A549 treated with RU486 at 1 μM for 4 hours (cell line): ENCODE results near the gene ACY1. TPM values are rescaled to one million over a fixed set of nuclear protein-coding genes. Genes with fewer than 3 reads are reported as not detected.

Experiments
- total RNA-seq: library from RNA; stranded (reverse); fragments of 200-300 nt; extraction: Qiagen RNA extraction; gene quantifications from 5 replicates; pipeline ENCODE4 v1.2.3, GENCODE V29; 2022; ENCODE audit warnings: low read depth

Gene ACY1
- 19.4 to 26.7 TPM (median 23.6 TPM) in 5 replicates for total RNA-seq

DNA sequence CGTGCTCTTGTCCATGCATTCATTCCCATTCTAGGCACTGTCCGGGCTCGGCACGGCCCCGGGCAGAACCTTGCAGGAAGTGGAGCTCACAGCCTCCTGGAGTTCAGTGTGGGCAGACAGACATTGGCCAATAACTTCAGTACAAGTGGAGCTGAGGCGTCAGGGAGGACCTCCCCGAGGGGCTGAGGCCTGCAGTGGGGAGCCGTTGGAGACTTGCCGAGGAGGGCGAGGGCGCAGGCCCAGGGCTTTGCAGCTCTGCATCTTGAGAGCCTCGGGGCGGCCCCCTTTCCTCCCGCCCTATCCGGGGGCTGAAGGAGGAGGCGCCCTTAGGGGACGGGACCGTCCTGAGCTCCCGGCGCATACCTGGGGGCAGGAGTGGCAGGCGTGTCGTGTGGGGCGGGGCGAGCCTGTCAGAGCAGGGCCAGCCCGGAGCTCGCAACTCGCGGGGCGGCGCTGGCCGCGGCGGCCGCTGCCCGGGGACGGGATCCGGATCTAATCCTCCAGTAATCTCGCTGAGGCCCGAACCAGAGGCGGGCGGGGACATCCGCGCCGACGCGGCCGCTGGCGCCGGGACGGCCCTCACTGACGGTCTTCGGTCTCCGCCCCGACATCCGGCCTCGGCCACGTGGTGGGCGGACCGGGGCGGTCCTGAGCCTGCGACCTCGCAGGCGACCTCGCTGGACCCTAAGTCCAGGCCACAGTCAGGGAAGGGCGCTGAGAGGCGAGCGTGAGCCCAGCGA, at the start of gene ACY1:
ACY1 (plus strand) TSS at position 698 of the 740 bp plus-strand sequence. CDS start 530 bp downstream, outside the sequence.

DNA sequence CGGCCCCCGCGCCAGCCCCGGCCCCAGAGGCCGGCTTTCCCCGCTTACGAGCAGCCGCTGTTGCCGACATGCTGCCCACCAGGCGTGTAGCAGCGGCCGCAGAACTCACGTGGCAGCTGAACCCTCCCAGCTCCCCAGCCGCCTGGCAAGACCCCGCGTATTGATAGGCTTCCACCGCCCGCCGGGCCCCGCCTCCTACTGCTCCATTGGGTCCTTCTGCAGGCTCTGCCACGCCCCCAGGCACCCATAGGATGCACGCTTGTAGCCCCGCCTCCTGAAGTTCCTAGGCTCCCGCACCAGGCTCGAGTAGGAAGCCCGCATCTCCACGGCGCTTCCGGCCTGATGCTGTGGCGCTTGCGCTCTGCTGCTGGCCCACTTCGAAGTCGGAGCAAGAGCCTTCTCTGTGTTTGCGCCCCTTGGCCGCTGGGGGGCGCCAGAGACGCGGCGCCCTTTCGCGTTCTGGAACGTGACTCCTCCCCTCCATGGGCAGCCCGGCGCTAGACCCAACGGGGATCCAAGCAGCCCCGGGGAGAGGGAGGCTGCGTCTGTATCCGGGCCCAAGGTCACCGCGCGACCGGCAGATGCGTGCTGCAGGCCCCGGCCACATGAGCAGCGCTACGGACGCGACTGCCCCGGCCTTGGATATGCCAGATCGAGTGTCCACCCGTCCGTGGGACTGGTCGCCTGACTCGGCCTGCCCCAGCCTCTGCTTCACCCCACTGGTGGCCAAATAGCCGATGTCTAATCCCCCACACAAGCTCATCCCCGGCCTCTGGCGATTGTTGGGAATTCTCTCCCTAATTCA, 41.3 kb upstream of the ACY1 start, which contains the start of the genes PARP3 and RRP9:
PARP3 (plus strand) TSS at position 566 of the 805 bp plus-strand sequence. CDS start 993 bp downstream, outside the sequence.
RRP9 (minus strand) TSS at position 107 of the 805 bp plus-strand sequence; CDS start at position 70, 37 bp downstream.

DNA sequence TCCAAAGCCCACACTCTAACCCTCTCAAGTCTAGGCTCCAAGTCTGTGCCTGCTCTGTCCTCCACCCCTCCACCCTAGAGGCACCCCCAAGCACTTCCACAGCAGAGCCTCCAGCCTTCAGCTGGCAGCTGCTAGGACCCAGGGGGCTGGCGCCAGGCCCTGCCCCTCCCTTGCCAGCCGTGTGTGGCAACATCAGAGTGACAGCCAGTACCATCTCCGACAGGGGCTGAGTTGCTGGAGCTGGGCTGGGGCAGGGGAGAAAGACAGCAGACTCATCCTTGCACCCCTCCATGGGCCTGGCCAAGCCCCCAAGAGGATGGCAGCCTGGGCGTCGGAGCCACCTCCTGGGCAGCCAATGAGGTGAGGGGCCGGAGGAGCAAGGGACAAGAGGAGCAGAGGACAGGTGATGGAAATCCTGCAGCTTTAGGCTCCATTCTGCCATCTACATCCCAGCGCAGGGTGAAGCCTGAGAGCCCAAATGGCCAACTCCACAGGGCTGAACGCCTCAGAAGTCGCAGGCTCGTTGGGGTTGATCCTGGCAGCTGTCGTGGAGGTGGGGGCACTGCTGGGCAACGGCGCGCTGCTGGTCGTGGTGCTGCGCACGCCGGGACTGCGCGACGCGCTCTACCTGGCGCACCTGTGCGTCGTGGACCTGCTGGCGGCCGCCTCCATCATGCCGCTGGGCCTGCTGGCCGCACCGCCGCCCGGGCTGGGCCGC, 28.0 kb upstream of the ACY1 start, which contains the start of gene GPR62:
GPR62 (plus strand) TSS at position 207 of the 718 bp plus-strand sequence; CDS start at position 479, 272 bp downstream.

DNA sequence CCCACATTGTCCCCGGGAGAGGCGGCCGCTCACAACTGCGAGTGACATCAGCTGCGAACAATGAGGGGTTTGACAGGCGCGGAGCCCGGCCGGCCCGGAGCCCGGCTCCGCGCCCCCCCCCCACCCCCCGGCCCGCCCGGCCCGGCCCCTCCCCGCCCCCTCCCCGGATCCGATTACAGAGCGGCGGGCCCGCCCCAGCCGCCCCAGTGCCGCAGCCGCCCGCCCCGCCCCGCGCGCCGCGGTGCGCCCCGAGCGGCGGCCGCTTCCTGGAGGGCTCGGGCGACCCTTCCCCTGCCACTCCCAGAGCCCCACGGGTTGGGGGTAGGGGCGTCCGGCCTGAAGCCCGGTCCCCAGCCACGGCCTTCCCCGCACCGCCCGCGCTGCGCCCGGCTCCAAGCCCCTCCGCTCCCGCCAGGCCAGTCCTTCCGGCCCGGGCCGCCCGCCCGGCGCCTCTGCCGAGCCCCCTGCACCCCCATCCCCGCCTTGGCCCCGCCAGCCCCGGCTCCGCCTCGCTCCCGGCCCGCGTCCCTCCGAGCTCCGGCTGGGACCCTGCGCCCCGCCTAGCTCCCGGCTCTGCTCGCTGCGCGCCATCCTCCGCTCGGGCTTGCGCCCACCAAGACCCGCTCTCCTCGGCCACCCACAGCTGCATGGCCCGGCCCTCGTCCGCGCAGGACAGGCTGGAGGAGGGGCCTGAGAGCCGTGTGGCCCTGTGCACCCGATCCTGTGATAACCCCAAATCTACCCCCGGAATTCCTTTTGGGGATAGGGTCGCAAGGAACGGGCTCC, 15.8 kb upstream of the ACY1 start, which contains the start of gene PCBP4:
PCBP4 (minus strand) TSS at position 71 of the 786 bp plus-strand sequence. CDS start 6,214 bp downstream, outside the sequence.

DNA sequence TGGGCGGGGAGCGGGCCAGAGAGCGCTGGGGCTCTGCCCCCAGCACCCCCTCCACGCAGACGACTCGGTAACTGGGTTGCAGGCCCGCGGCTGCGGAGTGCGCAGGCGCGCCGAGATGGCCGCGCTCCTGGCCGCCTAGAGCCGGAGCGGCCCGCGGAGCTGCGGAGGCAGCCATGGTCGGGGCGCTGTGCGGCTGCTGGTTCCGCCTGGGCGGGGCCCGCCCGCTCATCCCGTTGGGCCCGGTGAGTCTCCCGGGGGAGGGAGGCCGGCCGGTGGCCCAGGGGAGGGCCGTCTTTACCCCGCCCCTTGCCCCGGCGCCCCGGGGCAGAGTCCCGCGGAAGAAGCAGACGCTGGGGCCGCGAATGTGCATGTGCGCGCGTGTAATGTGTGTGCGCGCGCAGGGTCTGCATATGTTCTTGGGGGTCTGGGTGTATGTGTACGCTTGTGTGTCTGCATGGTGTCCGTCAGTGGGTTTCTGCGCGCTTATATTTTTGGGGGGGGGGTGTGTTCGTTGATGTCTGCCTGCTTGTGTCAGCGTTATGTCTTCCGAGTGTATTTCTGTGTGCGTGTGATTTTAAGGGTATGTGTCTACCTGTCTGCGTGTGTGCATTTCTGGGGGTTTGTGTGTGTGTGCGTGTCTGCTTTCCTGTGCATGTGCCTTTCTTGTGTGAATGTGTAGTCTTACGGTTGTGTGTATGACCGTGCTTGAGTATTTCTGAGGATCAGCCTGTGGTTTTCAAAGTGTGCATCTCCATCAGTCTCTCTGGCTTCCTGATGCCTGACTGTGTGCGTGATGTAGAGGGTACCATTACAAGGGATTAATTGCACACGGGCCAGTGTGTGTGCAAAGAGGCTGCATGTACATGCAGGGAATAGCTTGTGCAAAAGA, 8.1 kb upstream of the ACY1 start, which contains the start of gene ABHD14A:
ABHD14A (plus strand) TSS at position 102 of the 889 bp plus-strand sequence; CDS start at position 174, 72 bp downstream.

DNA sequence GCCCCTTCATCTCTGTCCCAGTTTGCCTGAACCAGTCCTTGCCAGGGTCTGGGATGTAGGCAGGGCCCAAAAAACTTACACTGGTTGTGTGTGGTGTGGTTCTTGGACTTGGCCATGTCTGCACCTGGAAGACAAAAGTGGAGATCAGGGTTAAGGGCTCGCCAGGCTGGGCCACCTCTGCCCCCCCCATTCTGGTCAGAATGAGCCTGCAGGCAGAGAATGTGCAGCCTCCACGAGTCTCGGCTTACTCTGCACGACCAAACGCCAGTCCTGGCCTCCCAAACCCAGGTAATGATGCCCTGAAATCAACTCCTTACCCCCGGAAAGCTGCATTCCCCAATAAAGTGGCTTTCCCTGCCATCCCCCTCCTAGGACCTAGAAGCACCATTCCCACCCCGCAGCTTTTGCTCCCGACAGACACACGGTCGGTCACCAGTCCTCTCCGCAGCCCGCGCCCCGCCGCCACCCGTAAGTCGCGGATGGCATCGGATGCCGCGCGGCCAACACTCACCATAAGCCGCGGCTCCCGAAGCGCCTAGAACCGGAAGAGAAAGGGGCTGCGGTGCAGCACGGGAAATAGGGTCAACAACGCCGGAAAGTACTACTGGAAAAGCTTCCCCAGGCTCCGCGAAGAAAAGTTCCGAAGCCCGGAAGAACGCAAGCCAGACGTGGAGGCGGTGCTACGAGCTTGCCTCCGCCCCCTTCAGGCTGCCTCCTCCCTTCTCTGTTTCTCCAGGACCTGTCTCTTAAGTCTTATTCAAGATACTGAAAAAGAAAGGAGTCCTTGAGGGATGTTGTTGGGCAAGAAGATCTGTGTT, 12.2 kb downstream of the ACY1 start, which contains the start of gene RPL29:
RPL29 (minus strand) TSS at position 550 of the 818 bp plus-strand sequence; CDS start at position 116, 434 bp downstream.

Other genes with a start within 250 kb of the ACY1 start
- not detected in 5 replicates for gene IQCF6, start 204.3 kb upstream of the ACY1 start, total RNA-seq
- not detected in 5 replicates for gene IQCF2, start 121.9 kb upstream of the ACY1 start, total RNA-seq
- not detected in 5 replicates for gene IQCF5, start 107.9 kb upstream of the ACY1 start, total RNA-seq
- not detected in 5 replicates for gene IQCF1, start 80.2 kb upstream of the ACY1 start, total RNA-seq
- gene RRP9, start 41.6 kb upstream of the ACY1 start, total RNA-seq: 36.4 to 52.7 TPM (median 48.3 TPM) in 5 replicates
- gene PARP3, start 41.2 kb upstream of the ACY1 start, total RNA-seq: 8.5 to 10.2 TPM (median 9.8 TPM) in 5 replicates
- gene GPR62, start 28.2 kb upstream of the ACY1 start, total RNA-seq: not detected in 5 replicates
- 9.7 to 14.6 TPM (median 12.6 TPM) in 5 replicates for gene PCBP4, start 16.1 kb upstream of the ACY1 start, total RNA-seq
- 22.8 to 35.9 TPM (median 30.6 TPM) in 5 replicates for gene ABHD14B, start 9.5 kb upstream of the ACY1 start, total RNA-seq
- gene ABHD14A, start 8.5 kb upstream of the ACY1 start, total RNA-seq: 12.1 to 17.2 TPM (median 16.4 TPM) in 5 replicates
- gene RPL29, start 12.4 kb downstream of the ACY1 start, total RNA-seq: 1,331 to 1,486 TPM (median 1,343 TPM) in 5 replicates
- gene DUSP7, start 73.0 kb downstream of the ACY1 start, total RNA-seq: 14.0 to 17.9 TPM (median 15.9 TPM) in 5 replicates
- 15.2 to 19.4 TPM (median 18.7 TPM) in 5 replicates for gene POC1A, start 170.9 kb downstream of the ACY1 start, total RNA-seq
- 48.4 to 57.6 TPM (median 54.7 TPM) in 5 replicates for gene ALAS1, start 214.6 kb downstream of the ACY1 start, total RNA-seq
- gene TLR9, start 242.1 kb downstream of the ACY1 start, total RNA-seq: 0.06 TPM in 1 of 5 replicates, not detected in the others